NCI-H345 treated with DMSO at 0.1 percent for 48 hours (cell line): Measurements from ENCODE around the gene UCK2.

Experiments used
- DNase-seq: peaks from one replicate; lab custom pipeline; 2025; ENCODE audit not compliant: unreplicated experiment; lab: John Stamatoyannopoulos, UW

The UCK2 gene

GRCh38 chr1:165933446-165934170 is 106.2 kb downstream of the UCK2 start:
- no peak for DNase-seq

- no peak for DNase-seq
Measured at GRCh38 chr1:165936542-165936941, 109.1 kb downstream of the UCK2 start.

DNA sequence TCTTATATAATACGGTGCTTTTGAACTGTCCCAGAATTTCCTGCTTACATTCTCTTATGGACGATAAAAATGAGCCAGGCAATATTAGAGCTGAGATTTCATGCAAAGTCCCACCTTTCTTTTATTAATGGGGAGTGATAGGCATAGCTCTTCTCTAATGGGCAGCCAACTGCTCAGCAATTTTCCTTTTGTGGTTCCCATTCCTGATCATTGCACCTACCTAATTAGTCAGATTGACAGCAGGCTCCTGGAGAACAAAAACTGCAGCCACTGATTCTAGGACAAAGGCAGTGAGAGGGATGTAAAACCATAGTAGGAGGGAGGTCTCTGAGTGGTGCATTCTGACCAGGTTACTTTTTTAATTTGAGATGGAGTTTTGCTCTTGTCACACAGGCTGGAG is 110.4 kb downstream of the UCK2 start:
- no peak for DNase-seq

DNA sequence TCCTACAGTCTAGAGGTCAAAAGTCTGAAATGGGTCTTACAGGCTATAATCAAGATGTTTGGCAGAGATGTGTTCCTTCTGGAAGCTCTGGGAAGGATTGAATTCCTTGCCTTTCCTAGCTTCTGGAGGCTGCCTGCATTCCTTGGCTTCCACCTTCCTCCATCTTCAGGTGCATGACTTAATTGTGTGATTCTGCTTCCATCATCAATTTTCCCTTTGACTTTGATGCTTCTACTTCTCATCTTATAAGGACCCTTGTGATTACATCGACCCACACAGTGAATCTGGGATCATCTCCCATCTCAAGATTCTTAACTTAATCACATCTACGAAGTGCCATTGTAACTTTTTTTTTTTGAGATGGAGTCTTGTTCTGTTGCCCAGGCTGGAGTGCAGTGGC is 111.4 kb downstream of the UCK2 start:
- DNase-seq, result no peak

GRCh38 chr1:165941531-165941930 is 114.1 kb downstream of the UCK2 start:
- DNase-seq, result no peak

DNA sequence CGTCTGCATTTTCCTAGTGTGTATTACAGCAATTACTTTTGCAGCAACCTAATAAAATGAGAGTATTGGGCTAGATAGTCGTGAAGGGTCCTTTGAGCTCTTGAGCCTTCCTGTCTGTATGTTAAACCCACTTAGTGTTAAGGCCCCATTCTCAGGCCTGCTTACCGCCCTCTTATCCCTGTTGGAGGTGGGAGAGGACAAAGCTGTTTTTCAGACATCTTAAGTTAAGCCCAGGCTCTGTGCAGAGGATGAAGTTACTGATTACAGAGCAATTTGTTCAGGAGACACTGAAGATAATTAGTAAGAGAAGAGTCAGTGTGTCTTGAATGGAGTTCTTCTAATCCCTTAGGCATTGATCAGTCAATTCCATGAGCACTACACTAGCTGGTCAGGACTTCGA is 114.6 kb downstream of the UCK2 start:
- DNase-seq, result no peak

GRCh38 chr1:165942927-165943597 is 115.6 kb downstream of the UCK2 start:
- no peak for DNase-seq

DNA sequence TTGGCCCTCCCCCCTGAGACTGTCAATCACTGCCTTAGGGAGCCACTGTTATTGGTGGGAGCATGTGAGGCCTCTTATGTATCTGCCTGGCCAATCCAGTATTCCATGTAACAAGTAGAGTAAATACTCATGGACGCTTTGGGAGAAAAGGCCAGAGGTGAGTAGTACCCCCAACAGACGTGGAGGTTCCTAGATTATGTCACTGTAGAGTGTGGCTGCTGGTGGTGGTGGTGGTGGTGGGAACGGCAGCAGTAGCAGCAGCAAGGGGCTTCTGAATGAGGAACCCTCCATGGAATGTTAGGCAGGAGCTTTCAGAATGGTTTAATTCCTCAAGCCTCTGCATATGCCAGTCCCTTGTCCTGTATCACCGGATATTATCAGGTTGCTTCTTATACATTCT is 118.5 kb downstream of the UCK2 start:
- DNase-seq, result no peak

DNA sequence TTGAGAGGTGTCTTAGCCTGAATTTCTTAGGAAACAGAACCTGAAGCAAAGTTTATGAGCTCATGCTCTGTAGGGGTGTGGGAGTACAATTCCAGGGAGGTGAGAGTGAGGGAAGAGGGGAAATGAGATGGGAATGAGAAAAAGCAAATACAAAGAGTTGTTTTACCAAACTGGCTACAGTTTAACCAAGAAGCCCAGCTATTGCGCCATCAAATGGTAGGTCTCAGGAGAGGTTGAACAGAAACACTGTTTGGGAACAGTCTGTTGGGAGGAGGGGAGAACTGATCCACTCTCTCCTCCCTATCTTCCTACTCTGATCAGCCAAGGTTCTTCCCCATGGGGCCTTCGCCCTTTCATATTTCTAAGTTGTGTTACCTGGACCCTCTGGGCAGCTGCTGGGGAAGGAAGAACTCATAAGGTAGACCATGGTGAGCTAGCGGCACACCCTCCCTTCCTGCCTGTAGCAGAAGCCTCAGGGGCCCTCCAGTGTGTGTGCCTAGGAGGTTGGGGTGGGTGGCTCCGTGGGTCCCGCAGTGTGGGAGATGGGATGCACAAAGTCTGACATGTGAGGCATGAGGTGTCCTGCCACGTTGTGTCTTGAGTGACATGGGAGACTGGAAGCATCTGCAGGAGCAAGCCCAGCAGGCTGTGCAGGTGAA is 120.5 kb downstream of the UCK2 start:
- no peak for DNase-seq

- DNase-seq, result peak; percentile 50
Measured at GRCh38 chr1:165949335-165950130, 122.1 kb downstream of the UCK2 start.

DNA sequence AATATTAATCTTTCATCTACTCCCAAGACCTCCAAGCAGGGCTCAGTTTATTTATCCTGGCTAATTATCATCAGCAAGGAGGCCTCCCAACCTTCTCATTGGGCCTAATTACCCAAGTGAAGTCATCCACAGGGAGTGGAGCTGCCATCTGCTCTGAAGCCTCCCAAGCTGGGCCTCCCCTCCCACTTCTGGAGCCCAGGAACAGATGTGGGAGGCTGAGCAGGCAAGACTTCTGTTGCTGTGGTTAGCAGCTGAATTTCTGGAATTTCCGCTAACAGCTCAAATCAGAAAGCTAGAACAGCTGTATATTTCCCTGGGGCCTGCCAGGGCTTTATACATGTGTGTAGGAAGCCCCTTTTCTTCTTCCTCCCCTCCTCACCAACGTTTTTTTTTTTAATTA is 127.5 kb downstream of the UCK2 start:
- DNase-seq, result no peak

GRCh38 chr1:165958306-165958705 is 130.9 kb downstream of the UCK2 start:
- no peak for DNase-seq

DNA sequence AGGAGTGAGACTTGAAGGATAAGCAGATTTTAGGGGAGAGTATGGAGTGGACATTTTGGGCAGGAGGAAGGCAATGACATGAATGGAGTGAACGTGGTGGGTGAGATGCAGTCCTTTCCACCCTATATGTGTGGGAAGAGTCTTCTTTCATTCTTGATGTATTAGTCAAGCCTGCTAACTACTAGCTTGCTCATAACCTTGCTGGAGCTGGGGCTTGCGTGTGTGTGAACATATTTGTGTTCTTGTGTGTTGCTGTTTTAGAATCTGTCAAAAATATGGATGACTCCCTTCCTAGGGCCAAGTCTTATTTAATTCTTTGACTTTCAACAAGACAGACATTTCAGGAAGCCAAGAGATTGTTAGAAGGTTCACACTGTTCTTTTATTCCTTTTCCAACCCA is 132.7 kb downstream of the UCK2 start:
- DNase-seq, result no peak

DNA sequence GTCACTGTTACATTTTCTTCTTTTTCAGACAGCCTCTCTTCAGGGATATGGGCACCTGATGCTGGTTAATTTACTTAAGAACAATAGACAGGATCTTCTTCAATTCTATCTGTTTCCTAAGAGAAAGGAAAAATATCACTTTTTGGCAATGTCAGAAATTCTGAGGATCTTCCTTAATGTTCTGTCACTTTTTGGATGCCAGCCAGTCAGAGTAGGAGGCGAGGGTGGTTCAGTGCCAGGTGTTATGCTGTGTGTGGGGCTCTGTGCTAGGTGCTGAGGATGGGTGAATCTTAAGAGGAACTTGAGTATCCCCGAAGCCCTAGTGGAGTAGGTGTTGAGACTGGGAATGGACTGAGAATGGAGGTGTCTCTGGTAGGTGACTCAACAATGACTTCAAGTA is 133.5 kb downstream of the UCK2 start:
- no peak for DNase-seq
